T-cell (primary cell): ENCODE measurements around the gene ADAMTSL1. TPM values are rescaled to one million over a fixed set of nuclear protein-coding genes. Genes with fewer than 3 reads are reported as not detected.
A peak's percentile ranks its signal among the peaks of the same experiment; 100 is the strongest.

Experiments used
- ATAC-seq, 4 experiments: fragments of 200-7000 bp in 3 of 4; fragments of 150-1000 bp in 1 of 4; cut with Tn5 transposase; replicated peaks in 1 of 4; 1 replicate in 3 of 4; 2 replicates in 1 of 4; pipeline ENCODE4 v1.10.0; 2021; ENCODE audit warnings: moderate library complexity in 3 of 4, mild to moderate bottlenecking in 2 of 4, moderate number of reproducible peaks in 1 of 4
- CTCF ChIA-PET, 2 donors: fragments of 300-600 bp; sonication (Branson Sonifier 250); formaldehyde crosslinking; loops; one replicate each; lab custom pipeline; 2022; ENCODE audit warnings: antibody characterized with exemption in 2 of 2; lab: Charles Lee
- POLR2A ChIA-PET, 2 donors: fragments of 300-600 bp; sonication (Branson Sonifier 250); formaldehyde crosslinking; loops; one replicate each; lab custom pipeline; 2022; ENCODE audit warnings: antibody characterized with exemption in 2 of 2; lab: Charles Lee
- DNase-seq, 35 experiments: peaks; one replicate each; pipeline versions ENCODE4 v3.0.0 to v3.0.0-alpha.2; 2013 to 2023
- H3K27ac ChIP-seq: one replicate; pipeline ENCODE4 v1.5.1; 2013; ENCODE audit warnings: low read length
- H3K27me3 ChIP-seq, 2 experiments: replicated peaks in 1 of 2; 1 replicate in 1 of 2; 2 replicates in 1 of 2; pipeline versions ENCODE4 v1.6.1 to v1.7.0; 2013; ENCODE audit warnings: low read length in 1 of 2, mixed read lengths in 1 of 2; ENCODE audit not compliant: control insufficient read depth in 2 of 2, insufficient read depth in 2 of 2; ENCODE audit errors: extremely low read depth in 1 of 2
- H3K36me3 ChIP-seq, 2 donors: 1 replicate in 1 of 2; 2 replicates in 1 of 2; pipeline versions ENCODE4 v1.6.1 to v1.7.0; 2013; ENCODE audit warnings: low read length in 1 of 2; ENCODE audit not compliant: control insufficient read depth in 2 of 2, insufficient read depth in 1 of 2; ENCODE audit errors: extremely low read depth in 1 of 2
- H3K4me1 ChIP-seq, 2 experiments: 1 replicate in 1 of 2; 2 replicates in 1 of 2; pipeline versions ENCODE4 v1.6.1 to v1.7.0; 2013; ENCODE audit warnings: low read length in 2 of 2, mixed read lengths in 1 of 2; ENCODE audit not compliant: insufficient read depth in 2 of 2, control insufficient read depth in 1 of 2; ENCODE audit errors: extremely low read depth in 1 of 2
- H3K4me3 ChIP-seq, 2 donors: 1 replicate in 1 of 2; 2 replicates in 1 of 2; pipeline versions ENCODE4 v1.5.1 to v1.7.0; 2013; ENCODE audit warnings: mild to moderate bottlenecking in 2 of 2, low read length in 1 of 2, moderate library complexity in 1 of 2; ENCODE audit not compliant: control insufficient read depth in 1 of 2; ENCODE audit errors: extremely low read depth in 1 of 2
- H3K9me3 ChIP-seq: 2 replicates; pipeline ENCODE4 v1.7.0; 2013
- H3K27ac Mint-ChIP-seq, 2 donors: one replicate each; pipeline ENCODE4 v1.8.0; 2020 to 2021; ENCODE audit warnings: mild to moderate bottlenecking in 2 of 2, mixed read lengths in 2 of 2
- H3K27me3 Mint-ChIP-seq, 2 donors: one replicate each; pipeline ENCODE4 v1.8.0; 2021 to 2022; ENCODE audit warnings: mixed read lengths in 2 of 2
- H3K36me3 Mint-ChIP-seq: one replicate; pipeline ENCODE4 v1.8.0; 2021; ENCODE audit warnings: mixed read lengths
- H3K4me1 Mint-ChIP-seq, 3 donors: one replicate each; pipeline ENCODE4 v1.8.0; 2020 to 2022; ENCODE audit warnings: mixed read lengths in 3 of 3, mild to moderate bottlenecking in 1 of 3
- H3K4me3 Mint-ChIP-seq, 3 donors: one replicate each; pipeline ENCODE4 v1.8.0; 2020 to 2022; ENCODE audit warnings: mild to moderate bottlenecking in 3 of 3, mixed read lengths in 3 of 3, moderate library complexity in 3 of 3
- H3K9me3 Mint-ChIP-seq, 3 donors: one replicate each; pipeline ENCODE4 v1.8.0; 2020 to 2022; ENCODE audit warnings: mixed read lengths in 3 of 3
- WGBS: methylation state at CpG from one replicate; pipeline ENCODE4 v1.1.5; 2013; ENCODE audit warnings: missing lambda C conversion rate; ENCODE audit not compliant: insufficient coverage; 5-methylcytosine and 5-hydroxymethylcytosine counted together
- total RNA-seq, 35 experiments: library from RNA in 6 of 35; stranded (reverse) in 6 of 35; fragments of 120-200 nt in 1 of 35; gene quantifications; one replicate each; pipeline versions ENCODE4 v1.2.1 to v1.2.4 and lab custom pipeline; 2013 to 2026

The ADAMTSL1 gene
- total RNA-seq, 5 donors from 2014 or later (not counting 1 experiment from before 2014, with no cell fraction given) = 0.10 TPM; not detected in 4

GRCh38 chr9:18941060-18941740 is 467.2 kb downstream of the ADAMTSL1 start:
- CTCF ChIA-PET = no interaction called here
- no peaks in the 10 kb centered on the region for H3K9me3 ChIP-seq
- H3K27ac ChIP-seq = no peak overlapping the region
- no peaks in the 10 kb centered on the region for H3K36me3 ChIP-seq
- peaks cover 11 to 16% of the 10 kb centered on the region in 2 donors for H3K27me3 Mint-ChIP-seq
- H3K9me3 Mint-ChIP-seq = no peaks in the 10 kb centered on the region
- peaks cover 0 to 1% of the 10 kb centered on the region in 2 experiments for H3K27me3 ChIP-seq
- no peak for DNase-seq
- ATAC-seq = no peak
- no peak overlapping the region for H3K4me3 ChIP-seq
- H3K4me3 Mint-ChIP-seq = no peak overlapping the region
- no peaks in the 10 kb centered on the region for H3K4me1 Mint-ChIP-seq
- 90% methylated on average over 2 of the region's 8 CpGs for WGBS
- POLR2A ChIA-PET = no interaction called here
- H3K4me1 ChIP-seq = no peaks in the 10 kb centered on the region
- H3K36me3 Mint-ChIP-seq = no peaks in the 10 kb centered on the region
- no peak overlapping the region for H3K27ac Mint-ChIP-seq

GRCh38 chr9:18942801-18943200 is 468.8 kb downstream of the ADAMTSL1 start:
- Mint-ChIP-seq H3K4me1 (no peaks in the 10 kb centered on the region), H3K27me3 (peaks cover 6 to 12% of the 10 kb centered on the region in 2 donors), H3K27ac (no peak overlapping the region), H3K4me3 (no peak overlapping the region), H3K9me3 (no peaks in the 10 kb centered on the region), H3K36me3 (no peaks in the 10 kb centered on the region)
- Histone ChIP-seq H3K4me1 (no peaks in the 10 kb centered on the region), H3K27me3 (no peaks in the 10 kb centered on the region), H3K9me3 (no peaks in the 10 kb centered on the region), H3K36me3 (no peaks in the 10 kb centered on the region), H3K4me3 (no peak overlapping the region), H3K27ac (no peak overlapping the region)
- DNase-seq = no peak
- POLR2A ChIA-PET = no interaction called here
- CTCF ChIA-PET = no interaction called here
- WGBS = no CpG with 5 or more reads among the region's 7 CpGs
- no peak for ATAC-seq

GRCh38 chr9:18947892-18948339 is 474.0 kb downstream of the ADAMTSL1 start:
- ChIA-PET CTCF (no interaction called here), POLR2A (no interaction called here)
- Histone ChIP-seq H3K9me3 (no peaks in the 10 kb centered on the region), H3K27ac (no peak overlapping the region), H3K27me3 (no peaks in the 10 kb centered on the region), H3K36me3 (no peaks in the 10 kb centered on the region), H3K4me3 (no peak overlapping the region), H3K4me1 (no peaks in the 10 kb centered on the region)
- Mint-ChIP-seq H3K4me3 (no peak overlapping the region), H3K4me1 (no peaks in the 10 kb centered on the region), H3K9me3 (no peaks in the 10 kb centered on the region), H3K27ac (no peak overlapping the region), H3K36me3 (no peaks in the 10 kb centered on the region), H3K27me3 (peaks cover 3 to 6% of the 10 kb centered on the region in 2 donors)
- peak in 1 of 35 experiments; percentile 4 for DNase-seq
- WGBS = 72% methylated on average over 2 of the region's 4 CpGs
- no peak for ATAC-seq

- no peak overlapping the region for H3K27ac Mint-ChIP-seq
- POLR2A ChIA-PET = no interaction called here
- Histone ChIP-seq H3K36me3 (no peaks in the 10 kb centered on the region), H3K4me1 (no peaks in the 10 kb centered on the region), H3K9me3 (no peaks in the 10 kb centered on the region), H3K27ac (no peak overlapping the region), H3K27me3 (peaks cover 0 to 6% of the 10 kb centered on the region in 2 experiments), H3K4me3 (no peak overlapping the region)
- no CpG with 5 or more reads among the region's 1 CpG for WGBS
- H3K27me3 Mint-ChIP-seq = peaks cover 5 to 14% of the 10 kb centered on the region in 2 donors
- DNase-seq = no peak
- no peaks in the 10 kb centered on the region for H3K9me3 Mint-ChIP-seq
- no peaks in the 10 kb centered on the region for H3K36me3 Mint-ChIP-seq
- no peak for ATAC-seq
- CTCF ChIA-PET = no interaction called here
- no peak overlapping the region for H3K4me3 Mint-ChIP-seq
- no peaks in the 10 kb centered on the region for H3K4me1 Mint-ChIP-seq
Observed at GRCh38 chr9:18951936-18952335, 478.0 kb downstream of the ADAMTSL1 start.

- H3K27ac Mint-ChIP-seq = no peak overlapping the region
- no peaks in the 10 kb centered on the region for H3K36me3 Mint-ChIP-seq
- H3K4me1 ChIP-seq = no peaks in the 10 kb centered on the region
- 60% methylated on average over 1 of the region's 2 CpGs for WGBS
- peaks cover 0 to 13% of the 10 kb centered on the region in 2 experiments for H3K27me3 ChIP-seq
- no peaks in the 10 kb centered on the region for H3K4me1 Mint-ChIP-seq
- H3K9me3 Mint-ChIP-seq = peaks cover 0 to 4% (median 0%) of the 10 kb centered on the region in 3 donors
- peaks cover 12 to 22% of the 10 kb centered on the region in 2 donors for H3K27me3 Mint-ChIP-seq
- no peak overlapping the region for H3K27ac ChIP-seq
- ChIA-PET CTCF (no interaction called here), POLR2A (no interaction called here)
- H3K9me3 ChIP-seq = no peaks in the 10 kb centered on the region
- DNase-seq (no peak), ATAC-seq (no peak)
- no peaks in the 10 kb centered on the region for H3K36me3 ChIP-seq
- no peak overlapping the region for H3K4me3 Mint-ChIP-seq
- no peak overlapping the region for H3K4me3 ChIP-seq
Observed at GRCh38 chr9:18955626-18956025, 481.7 kb downstream of the ADAMTSL1 start.
